Muscle layer of duodenum (tissue), 2 donors: ENCODE measurements around the gene KCNH6.

Experiments used
- H3K27ac ChIP-seq: one replicate; pipeline ENCODE4 v1.7.0; 2013; ENCODE audit warnings: mild to moderate bottlenecking, low read length
- H3K27me3 ChIP-seq: one replicate; pipeline ENCODE4 v1.7.0; 2013; ENCODE audit warnings: low read depth, mild to moderate bottlenecking, control low read depth, low read length
- H3K36me3 ChIP-seq, 2 donors: one replicate each; pipeline ENCODE4 v1.7.0; 2013; ENCODE audit warnings: low read length in 2 of 2, control low read depth in 1 of 2, mild to moderate bottlenecking in 1 of 2; ENCODE audit not compliant: insufficient read depth in 2 of 2, control insufficient read depth in 1 of 2
- H3K4me1 ChIP-seq, 2 donors: one replicate each; pipeline ENCODE4 v1.7.0; 2013; ENCODE audit warnings: low read length in 2 of 2, mild to moderate bottlenecking in 2 of 2, control low read depth in 1 of 2, moderate library complexity in 1 of 2; ENCODE audit not compliant: insufficient read depth in 2 of 2, control insufficient read depth in 1 of 2
- H3K4me3 ChIP-seq, 2 donors: one replicate each; pipeline ENCODE4 v1.7.0; 2013; ENCODE audit warnings: low read length in 2 of 2, low read depth in 1 of 2, mild to moderate bottlenecking in 1 of 2
- H3K9me3 ChIP-seq, 2 donors: one replicate each; pipeline ENCODE4 v1.7.0; 2013; ENCODE audit warnings: low read length in 2 of 2, control low read depth in 1 of 2, mild to moderate bottlenecking in 1 of 2; ENCODE audit not compliant: control insufficient read depth in 1 of 2
- donor health status: healthy.

The KCNH6 gene

DNA sequence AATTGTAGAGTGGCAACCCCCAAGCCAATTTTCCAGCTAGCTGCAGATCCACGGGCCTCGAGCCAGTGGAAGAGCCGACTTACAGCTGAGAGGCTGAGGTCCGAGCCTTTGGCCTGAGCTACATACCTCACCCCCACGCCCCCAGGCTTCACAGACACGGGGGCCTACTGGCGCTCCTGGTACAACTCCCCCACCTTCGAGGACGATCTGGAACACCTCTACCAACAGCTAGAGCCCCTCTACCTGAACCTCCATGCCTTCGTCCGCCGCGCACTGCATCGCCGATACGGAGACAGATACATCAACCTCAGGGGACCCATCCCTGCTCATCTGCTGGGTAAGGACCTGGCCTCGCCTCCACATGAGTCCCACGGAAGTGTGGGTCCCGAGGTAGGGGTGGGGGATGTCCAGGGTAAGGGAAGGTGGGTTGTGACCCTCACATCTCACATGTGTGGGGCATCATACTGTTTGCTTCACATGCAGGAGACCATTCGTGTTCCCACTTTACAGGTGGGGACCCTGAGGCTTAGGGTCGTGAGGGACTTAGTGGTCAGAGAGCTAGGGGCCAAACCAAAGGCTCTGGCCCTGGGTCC lies 42.9 kb upstream of the KCNH6 start:
- H3K27ac ChIP-seq, result no peak overlapping the region
- no peaks in the 10 kb centered on the region for H3K9me3 ChIP-seq
- H3K4me3 ChIP-seq, result no peak overlapping the region
- H3K4me1 ChIP-seq, result peaks cover 0 to 18% of the 10 kb centered on the region in 2 donors
- H3K27me3 ChIP-seq, result no peaks in the 10 kb centered on the region
- no peaks in the 10 kb centered on the region for H3K36me3 ChIP-seq

GRCh38 chr17:63480826-63481487 lies 42.2 kb upstream of the KCNH6 start:
- no peak overlapping the region for H3K4me3 ChIP-seq
- no peaks in the 10 kb centered on the region for H3K36me3 ChIP-seq
- peaks cover 0 to 15% of the 10 kb centered on the region in 2 donors for H3K4me1 ChIP-seq
- H3K27ac ChIP-seq, result no peak overlapping the region
- no peaks in the 10 kb centered on the region for H3K27me3 ChIP-seq
- H3K9me3 ChIP-seq, result no peaks in the 10 kb centered on the region

- no peak overlapping the region for H3K4me3 ChIP-seq
- no peaks in the 10 kb centered on the region for H3K27me3 ChIP-seq
- no peaks in the 10 kb centered on the region for H3K36me3 ChIP-seq
- H3K4me1 ChIP-seq, result peaks cover 0 to 13% of the 10 kb centered on the region in 2 donors
- H3K9me3 ChIP-seq, result no peaks in the 10 kb centered on the region
- no peak overlapping the region for H3K27ac ChIP-seq
These were observed 41.7 kb upstream of the KCNH6 start for GRCh38 chr17:63481488-63481870.

DNA sequence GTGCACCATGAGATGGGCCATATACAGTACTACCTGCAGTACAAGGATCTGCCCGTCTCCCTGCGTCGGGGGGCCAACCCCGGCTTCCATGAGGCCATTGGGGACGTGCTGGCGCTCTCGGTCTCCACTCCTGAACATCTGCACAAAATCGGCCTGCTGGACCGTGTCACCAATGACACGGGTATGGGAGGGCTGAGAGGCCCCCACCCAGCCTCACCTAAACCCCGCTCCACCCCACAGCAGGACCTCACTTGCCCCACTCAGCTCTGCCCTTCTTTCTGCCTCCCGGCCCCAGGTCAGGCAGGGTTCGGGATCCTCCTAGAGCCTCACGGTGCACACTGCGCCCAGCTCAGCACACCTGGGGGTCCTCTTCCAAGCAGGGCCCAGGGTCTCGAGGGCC lies 40.6 kb upstream of the KCNH6 start:
- peaks cover 0 to 5% of the 10 kb centered on the region in 2 donors for H3K4me1 ChIP-seq
- H3K4me3 ChIP-seq, result no peak overlapping the region
- no peaks in the 10 kb centered on the region for H3K9me3 ChIP-seq
- H3K27ac ChIP-seq, result no peak overlapping the region
- no peaks in the 10 kb centered on the region for H3K27me3 ChIP-seq
- no peaks in the 10 kb centered on the region for H3K36me3 ChIP-seq

DNA sequence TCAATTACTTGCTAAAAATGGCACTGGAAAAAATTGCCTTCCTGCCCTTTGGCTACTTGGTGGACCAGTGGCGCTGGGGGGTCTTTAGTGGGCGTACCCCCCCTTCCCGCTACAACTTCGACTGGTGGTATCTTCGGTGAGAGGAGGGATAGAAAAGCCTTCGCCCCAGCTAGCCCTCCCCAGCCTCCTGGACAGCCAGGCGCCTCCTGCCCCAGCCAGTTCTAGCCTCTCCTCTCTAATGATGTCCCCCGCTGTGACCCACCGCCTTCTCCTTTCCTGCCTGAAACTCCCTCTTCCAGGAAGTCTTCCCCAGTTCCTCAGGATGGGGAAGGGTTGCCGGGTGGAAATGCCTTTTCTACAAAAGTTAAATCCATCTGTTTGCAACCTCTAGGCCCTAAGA lies 40.1 kb upstream of the KCNH6 start:
- no peak overlapping the region for H3K27ac ChIP-seq
- no peaks in the 10 kb centered on the region for H3K27me3 ChIP-seq
- H3K36me3 ChIP-seq, result no peaks in the 10 kb centered on the region

DNA sequence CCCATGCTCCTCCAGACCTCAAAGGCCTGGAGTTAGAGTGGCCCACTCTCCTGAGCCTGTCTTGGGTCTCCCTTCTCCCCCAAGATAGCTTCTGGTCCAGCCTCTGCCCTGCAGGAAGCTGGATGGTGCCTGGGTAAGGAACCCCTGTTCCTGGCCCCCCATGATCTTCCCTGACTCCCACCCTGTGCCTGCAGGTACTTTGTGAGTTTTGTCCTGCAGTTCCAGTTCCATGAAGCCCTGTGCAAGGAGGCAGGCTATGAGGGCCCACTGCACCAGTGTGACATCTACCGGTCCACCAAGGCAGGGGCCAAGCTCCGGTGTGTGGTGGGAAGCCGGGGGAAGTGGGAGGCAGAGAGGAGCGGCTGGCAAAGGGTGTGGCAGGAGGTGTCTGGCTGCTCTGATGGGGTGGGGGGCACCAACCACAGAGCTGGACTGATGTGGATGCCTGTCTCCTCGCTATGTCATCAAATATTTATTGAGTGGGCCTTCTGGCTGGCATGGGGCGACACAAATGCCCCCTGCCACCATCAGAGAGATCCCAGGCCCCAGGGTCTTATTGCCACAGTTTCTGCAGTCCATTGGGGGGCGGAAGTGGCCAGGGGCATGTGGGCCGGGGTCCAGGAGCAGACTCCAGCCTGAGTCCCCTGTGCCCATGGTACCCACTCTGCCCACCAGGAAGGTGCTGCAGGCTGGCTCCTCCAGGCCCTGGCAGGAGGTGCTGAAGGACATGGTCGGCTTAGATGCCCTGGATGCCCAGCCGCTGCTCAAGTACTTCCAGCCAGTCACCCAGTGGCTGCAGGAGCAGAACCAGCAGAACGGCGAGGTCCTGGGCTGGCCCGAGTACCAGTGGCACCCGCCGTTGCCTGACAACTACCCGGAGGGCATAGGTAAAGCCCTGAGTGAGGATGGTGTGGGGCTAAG lies 39.2 kb upstream of the KCNH6 start:
- no peaks in the 10 kb centered on the region for H3K27me3 ChIP-seq
- H3K36me3 ChIP-seq, result no peaks in the 10 kb centered on the region
- no peak overlapping the region for H3K27ac ChIP-seq
- no peaks in the 10 kb centered on the region for H3K9me3 ChIP-seq
- no peaks in the 10 kb centered on the region for H3K4me1 ChIP-seq
- no peak overlapping the region for H3K4me3 ChIP-seq

More for the DNA sequence above, 40.1 kb upstream of the KCNH6 start:
- Histone ChIP-seq H3K4me1 (peaks cover 0 to under 1% of the 10 kb centered on the region in 2 donors), H3K9me3 (no peaks in the 10 kb centered on the region), H3K4me3 (no peak overlapping the region)

DNA sequence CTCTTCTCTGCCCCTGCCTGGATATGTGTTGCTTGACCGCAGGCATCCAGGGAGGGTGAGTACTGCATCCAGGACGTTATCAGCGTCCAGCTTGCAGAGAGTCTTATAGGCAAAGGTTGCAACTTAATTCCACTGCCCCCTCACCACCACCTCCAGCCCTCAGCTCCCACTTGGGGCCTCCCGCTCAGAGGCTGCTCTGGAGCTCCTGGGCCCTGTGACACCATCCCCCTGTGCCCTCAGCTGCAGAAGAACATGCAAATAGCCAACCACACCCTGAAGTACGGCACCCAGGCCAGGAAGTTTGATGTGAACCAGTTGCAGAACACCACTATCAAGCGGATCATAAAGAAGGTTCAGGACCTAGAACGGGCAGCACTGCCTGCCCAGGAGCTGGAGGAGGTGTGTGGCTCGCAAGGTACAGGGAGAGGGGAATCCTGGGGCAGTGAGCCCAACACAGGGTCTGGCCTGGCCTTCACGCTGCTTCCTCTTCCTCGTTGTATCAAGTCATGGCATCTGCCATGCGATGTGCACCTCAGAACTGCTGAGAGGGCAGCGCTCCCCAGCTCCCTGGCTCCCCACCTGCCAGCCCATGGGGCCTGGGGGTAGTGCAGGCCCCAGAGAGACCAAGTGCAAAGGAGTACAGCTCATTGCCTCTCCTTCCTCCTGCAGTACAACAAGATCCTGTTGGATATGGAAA lies 36.7 kb upstream of the KCNH6 start:
- no peaks in the 10 kb centered on the region for H3K9me3 ChIP-seq
- H3K27ac ChIP-seq, result no peak overlapping the region
- H3K4me1 ChIP-seq, result no peaks in the 10 kb centered on the region
- H3K27me3 ChIP-seq, result no peaks in the 10 kb centered on the region
- H3K36me3 ChIP-seq, result no peaks in the 10 kb centered on the region
- no peak overlapping the region for H3K4me3 ChIP-seq

GRCh38 chr17:63487014-63487339 lies 36.2 kb upstream of the KCNH6 start:
- Histone ChIP-seq H3K4me1 (no peaks in the 10 kb centered on the region), H3K9me3 (no peaks in the 10 kb centered on the region), H3K4me3 (no peak overlapping the region), H3K27ac (no peak overlapping the region), H3K27me3 (no peaks in the 10 kb centered on the region), H3K36me3 (no peaks in the 10 kb centered on the region)

DNA sequence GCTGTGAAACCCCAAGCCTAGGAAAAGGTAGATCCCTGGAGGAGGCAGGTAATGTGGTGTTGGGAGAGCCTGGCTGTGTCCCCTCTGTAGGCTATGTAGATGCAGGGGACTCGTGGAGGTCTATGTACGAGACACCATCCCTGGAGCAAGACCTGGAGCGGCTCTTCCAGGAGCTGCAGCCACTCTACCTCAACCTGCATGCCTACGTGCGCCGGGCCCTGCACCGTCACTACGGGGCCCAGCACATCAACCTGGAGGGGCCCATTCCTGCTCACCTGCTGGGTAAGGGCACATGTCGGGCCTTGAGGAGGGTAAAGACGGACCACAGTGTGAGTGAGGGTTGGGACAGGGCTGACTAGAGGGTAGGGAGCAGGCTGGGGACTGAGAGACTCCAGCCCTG lies 34.3 kb upstream of the KCNH6 start:
- Histone ChIP-seq H3K4me1 (no peaks in the 10 kb centered on the region), H3K4me3 (no peak overlapping the region), H3K27me3 (no peaks in the 10 kb centered on the region), H3K27ac (no peak overlapping the region), H3K36me3 (no peaks in the 10 kb centered on the region), H3K9me3 (no peaks in the 10 kb centered on the region)

DNA sequence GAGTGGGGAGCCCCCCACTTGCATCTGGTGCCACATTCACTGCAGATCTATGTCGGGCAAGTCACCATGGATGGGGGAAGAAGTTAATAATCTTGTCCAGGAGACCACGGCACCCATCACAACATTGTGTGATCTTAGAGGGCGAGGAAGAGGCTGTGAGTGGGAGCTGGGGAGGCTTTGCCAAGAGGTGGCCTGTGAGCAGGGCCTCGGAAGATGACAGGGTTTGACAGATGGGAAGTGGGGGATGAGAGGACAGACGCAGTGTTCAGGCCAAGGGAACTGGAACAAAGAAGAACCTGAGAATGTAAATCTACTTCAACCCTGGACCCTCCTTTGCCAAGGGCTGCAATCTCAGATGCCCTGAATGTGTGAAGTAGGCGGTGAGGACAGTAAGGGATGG lies 33.9 kb upstream of the KCNH6 start:
- no peaks in the 10 kb centered on the region for H3K9me3 ChIP-seq
- H3K4me3 ChIP-seq, result no peak overlapping the region
- H3K4me1 ChIP-seq, result no peaks in the 10 kb centered on the region
- H3K27me3 ChIP-seq, result no peaks in the 10 kb centered on the region
- H3K27ac ChIP-seq, result no peak overlapping the region
- H3K36me3 ChIP-seq, result no peaks in the 10 kb centered on the region

DNA sequence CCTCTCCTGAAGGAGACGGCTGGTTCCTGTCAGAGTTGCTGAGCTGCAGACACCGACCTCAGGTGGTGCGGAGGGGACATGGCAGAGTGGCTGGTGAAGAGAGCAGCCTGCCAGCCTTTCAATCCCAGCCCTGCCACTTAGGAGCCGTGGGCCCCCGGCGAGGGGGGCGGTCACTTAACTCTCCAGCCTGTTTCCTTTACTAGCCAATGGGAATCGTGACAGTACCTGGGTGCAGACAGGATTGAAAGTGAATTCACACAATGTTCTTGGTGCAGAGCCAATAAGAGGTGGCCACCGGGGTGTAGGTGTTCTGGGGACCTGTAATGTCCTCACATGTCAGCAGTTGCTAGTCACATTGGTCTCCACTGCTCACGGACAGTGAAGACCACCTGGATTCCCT lies 32.8 kb upstream of the KCNH6 start:
- no peaks in the 10 kb centered on the region for H3K9me3 ChIP-seq
- H3K36me3 ChIP-seq, result no peaks in the 10 kb centered on the region
- no peak overlapping the region for H3K4me3 ChIP-seq
- H3K27me3 ChIP-seq, result no peaks in the 10 kb centered on the region
- no peaks in the 10 kb centered on the region for H3K4me1 ChIP-seq
- no peak overlapping the region for H3K27ac ChIP-seq
